Heart right ventricle (tissue), 16 donors: Measurements from ENCODE around the gene ZNF750. TPM values are rescaled to one million over a fixed set of nuclear protein-coding genes. Genes with fewer than 3 reads are reported as not detected.
A peak's percentile ranks its signal among the peaks of the same experiment; 100 is the strongest.

Experiments used
- ATAC-seq, 8 donors: fragments of 200-7000 bp; cut with Tn5 transposase; one replicate each; pipeline ENCODE4 v1.9.1; 2020; ENCODE audit warnings: mild to moderate bottlenecking in 8 of 8, moderate library complexity in 8 of 8, moderate number of reproducible peaks in 1 of 8
- DNase-seq, 2 donors: peaks; one replicate each; pipeline ENCODE4 v3.0.0-alpha.2; 2020
- H3K27ac ChIP-seq, 10 donors: fragments of 200-600 bp; sonication (generic) in 2 of 10; one replicate each; pipeline versions ENCODE4 v1.5.0 to v1.8.0; 2020 to 2022; ENCODE audit warnings: mild to moderate bottlenecking in 3 of 10
- H3K27me3 ChIP-seq, 7 donors: fragments of 200-600 bp; one replicate each; pipeline ENCODE4 v1.8.0; 2021 to 2022; ENCODE audit warnings: mild to moderate bottlenecking in 2 of 7
- H3K36me3 ChIP-seq, 9 donors: fragments of 200-600 bp; sonication (generic) in 1 of 9; one replicate each; pipeline versions ENCODE4 v1.5.0 to v1.8.0; 2020 to 2022; ENCODE audit warnings: mild to moderate bottlenecking in 2 of 9
- H3K4me1 ChIP-seq, 9 donors: fragments of 200-600 bp; sonication (generic) in 1 of 9; one replicate each; pipeline versions ENCODE4 v1.5.0 to v1.8.0; 2020 to 2022; ENCODE audit warnings: mild to moderate bottlenecking in 4 of 9
- H3K4me3 ChIP-seq, 10 donors: fragments of 200-600 bp; sonication (generic) in 2 of 10; one replicate each; pipeline versions ENCODE4 v1.5.0 to v1.8.0; 2020 to 2022; ENCODE audit warnings: mild to moderate bottlenecking in 7 of 10, moderate library complexity in 2 of 10
- H3K9me3 ChIP-seq, 11 donors: fragments of 200-600 bp in 10 of 11; sonication (generic) in 2 of 11; one replicate each; pipeline versions ENCODE4 v1.5.0 to v1.8.0; 2013 to 2022; ENCODE audit warnings: mild to moderate bottlenecking in 2 of 11, control low read depth in 1 of 11, moderate library complexity in 1 of 11
- WGBS, 2 donors: extraction: QIAGEN DNeasy Blood & Tissue Kit; methylation state at CpG; one replicate each; pipeline ENCODE4 v1.1.7; 2013; ENCODE audit warnings: inconsistent platforms in 1 of 2; 5-methylcytosine and 5-hydroxymethylcytosine counted together
- intact Hi-C, 10 donors: fragments of 100-400 bp; cut with DNase I; formaldehyde crosslinking; loops; one replicate each; pipeline versions ENCODE4 v1.11.1 to v1.14.2; 2022
- polyA plus RNA-seq, 2 donors: library from polyadenylated mRNA; stranded (reverse); fragments of 200-250 nt; gene quantifications; one replicate each; pipeline ENCODE4 v1.2.3, GENCODE V29; 2013
- total RNA-seq, 10 donors: library from RNA; stranded (reverse); fragmentation: NEBNext Ultra II Directional in 3 of 10; extraction: Animal tissue kit (Norgen Biotek cat#: 25700) in 3 of 10; gene quantifications; one replicate each; pipeline versions ENCODE4 v1.2.1 to v1.2.4, GENCODE V29; 2021 to 2023
- TF ChIP-seq, protein P1 (sequence below), 9 donors: fragments of 200-600 bp; sonication (generic) in 2 of 9; IDR thresholded peaks; one replicate each; pipeline versions ENCODE4 v1.5.0 to v1.8.0; 2021 to 2022; ENCODE audit warnings: antibody characterized with exemption in 9 of 9, mild to moderate bottlenecking in 5 of 9, moderate library complexity in 1 of 9
- donor health status: Arrhythmogenic right ventricular cardiomyopathy.
- donor health status: ischemic (EF 13 %, LVEDD 7.1; RV severe dilation, severe dysfunction).
- donor health status: healthy with polysubstance abuse.
- donor health status: DM: no; HTN: yes; CAD: no.
- donor health status: DM: no; HTN: no; CAD: no.
- donor health status: ischemic (EF 25% LVEDD 6.9; RV normal size, moderate dysfunction).
- donor health status: ischemic (EF 25% LVEDD 5.7; RV mildly dilated, moderate dysfunction).
- donor health status: healthy.
- donor health status: DM: yes; HTN: yes; CAD: no.
- donor health status: Ischemic cardiomyopathy.
- donor health status: ischemic (EF 35%, LVEDD 5.7; RV mildly dilated, moderate dysfunction).
- donor health status: nonischemic (EF 11% LVEDD 7.7; RV severe dilation, severe dysfunction).
- donor health status: DM: yes; HTN: yes; CAD: no.
- donor health status: PGD.
- donor health status: ischemic (EF 29% LVEDD 5.4; RV normal size, mild dysfunction).
- donor health status: nonischemic (EF 23%, LVEDD 6.1; RV moderate dilation, normal function).

The ZNF750 gene
- total and polyA plus RNA-seq, 12 donors = 0.11 to 0.20 (median 0.15) TPM; not detected in 7

DNA sequence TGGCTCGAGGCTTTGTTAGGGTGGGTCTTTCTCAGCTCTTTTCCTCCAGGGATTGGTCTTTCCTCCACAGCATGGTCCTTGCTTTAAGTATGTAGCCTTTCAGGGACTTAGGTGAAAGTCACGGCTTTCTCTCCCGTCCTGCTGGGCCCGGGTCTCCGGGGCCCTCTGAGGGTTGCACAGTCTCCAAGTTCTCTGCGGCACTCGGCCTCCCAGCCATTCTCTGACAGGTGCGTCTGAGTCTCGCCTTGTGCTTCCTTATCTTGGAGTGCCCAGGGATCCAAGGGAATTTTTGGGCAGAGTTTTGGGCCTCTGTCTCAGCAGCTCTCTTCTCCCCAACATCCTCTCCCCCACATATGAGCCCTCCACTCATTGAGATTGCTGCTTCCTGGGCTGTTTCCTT lies 36.6 kb downstream of the ZNF750 start:
- peak overlapping the region in 1 of 10 donors; percentile 70 for H3K27ac ChIP-seq
- TF ChIP-seq, protein P1, sequence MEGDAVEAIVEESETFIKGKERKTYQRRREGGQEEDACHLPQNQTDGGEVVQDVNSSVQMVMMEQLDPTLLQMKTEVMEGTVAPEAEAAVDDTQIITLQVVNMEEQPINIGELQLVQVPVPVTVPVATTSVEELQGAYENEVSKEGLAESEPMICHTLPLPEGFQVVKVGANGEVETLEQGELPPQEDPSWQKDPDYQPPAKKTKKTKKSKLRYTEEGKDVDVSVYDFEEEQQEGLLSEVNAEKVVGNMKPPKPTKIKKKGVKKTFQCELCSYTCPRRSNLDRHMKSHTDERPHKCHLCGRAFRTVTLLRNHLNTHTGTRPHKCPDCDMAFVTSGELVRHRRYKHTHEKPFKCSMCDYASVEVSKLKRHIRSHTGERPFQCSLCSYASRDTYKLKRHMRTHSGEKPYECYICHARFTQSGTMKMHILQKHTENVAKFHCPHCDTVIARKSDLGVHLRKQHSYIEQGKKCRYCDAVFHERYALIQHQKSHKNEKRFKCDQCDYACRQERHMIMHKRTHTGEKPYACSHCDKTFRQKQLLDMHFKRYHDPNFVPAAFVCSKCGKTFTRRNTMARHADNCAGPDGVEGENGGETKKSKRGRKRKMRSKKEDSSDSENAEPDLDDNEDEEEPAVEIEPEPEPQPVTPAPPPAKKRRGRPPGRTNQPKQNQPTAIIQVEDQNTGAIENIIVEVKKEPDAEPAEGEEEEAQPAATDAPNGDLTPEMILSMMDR (IDR thresholded peaks at IDR 0.05) = no peak
- H3K9me3 ChIP-seq = no peaks in the 10 kb centered on the region
- H3K4me3 ChIP-seq = no peak overlapping the region
- WGBS, 2 donors = 89 to 90% methylated on average over 9 of the region's 9 CpGs
- intact Hi-C loops = no loop called here
- peaks cover 0 to 52% (median 0%) of the 10 kb centered on the region in 9 donors for H3K36me3 ChIP-seq
- peaks cover 13 to 57% (median 34%) of the 10 kb centered on the region in 9 donors for H3K4me1 ChIP-seq
- no peak for DNase-seq
- H3K27me3 ChIP-seq = no peaks in the 10 kb centered on the region
- ATAC-seq = no peak

DNA sequence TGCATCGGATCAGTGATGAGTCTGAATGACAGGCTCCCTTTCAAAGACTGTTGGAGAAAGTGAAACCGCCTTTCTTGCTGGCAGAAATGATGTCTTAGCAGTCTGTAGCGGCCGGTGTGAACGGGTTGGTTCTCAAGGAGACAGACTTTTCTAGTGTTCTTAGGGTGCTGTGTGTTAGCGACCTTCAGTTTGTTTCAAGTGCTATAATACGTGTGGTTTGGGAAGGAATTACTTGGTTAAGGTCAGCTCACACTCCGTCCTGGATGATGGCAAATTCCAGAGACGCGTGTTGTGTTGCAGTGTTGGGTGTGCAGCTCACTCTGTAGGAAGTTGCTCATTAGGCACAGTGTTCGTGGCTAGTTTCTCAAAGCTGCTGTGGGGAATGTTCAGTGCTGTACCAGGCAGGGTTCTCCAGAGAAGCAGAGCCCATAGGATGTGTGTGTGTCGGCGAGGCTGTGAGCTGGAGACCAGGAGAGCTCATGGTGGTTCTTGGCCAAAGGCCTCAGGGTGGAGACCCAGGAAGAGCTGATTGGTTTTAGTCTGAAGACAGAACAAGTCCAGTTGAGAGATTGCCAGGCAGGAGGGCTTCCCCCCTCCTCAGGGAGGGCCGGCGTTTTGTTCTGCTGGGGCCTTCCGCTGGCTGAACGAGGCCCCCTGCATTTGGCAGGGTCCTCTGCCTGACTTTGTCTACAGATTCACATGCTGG lies 37.6 kb downstream of the ZNF750 start:
- Histone ChIP-seq H3K4me3 (peak overlapping the region in 1 of 10 donors; percentile 30), H3K27ac (peak overlapping the region in 2 of 10 donors; percentile 34 to 70), H3K4me1 (peaks cover 13 to 48% (median 27%) of the 10 kb centered on the region in 9 donors), H3K9me3 (no peaks in the 10 kb centered on the region), H3K27me3 (no peaks in the 10 kb centered on the region), H3K36me3 (peaks cover 0 to 50% (median 0%) of the 10 kb centered on the region in 9 donors)
- intact Hi-C loops = no loop called here
- 86 to 88% methylated on average over 17 of the region's 17 CpGs for WGBS, 2 donors
- TF ChIP-seq, protein P1 (IDR thresholded peaks at IDR 0.05) = no peak
- DNase-seq (no peak), ATAC-seq (no peak)

DNA sequence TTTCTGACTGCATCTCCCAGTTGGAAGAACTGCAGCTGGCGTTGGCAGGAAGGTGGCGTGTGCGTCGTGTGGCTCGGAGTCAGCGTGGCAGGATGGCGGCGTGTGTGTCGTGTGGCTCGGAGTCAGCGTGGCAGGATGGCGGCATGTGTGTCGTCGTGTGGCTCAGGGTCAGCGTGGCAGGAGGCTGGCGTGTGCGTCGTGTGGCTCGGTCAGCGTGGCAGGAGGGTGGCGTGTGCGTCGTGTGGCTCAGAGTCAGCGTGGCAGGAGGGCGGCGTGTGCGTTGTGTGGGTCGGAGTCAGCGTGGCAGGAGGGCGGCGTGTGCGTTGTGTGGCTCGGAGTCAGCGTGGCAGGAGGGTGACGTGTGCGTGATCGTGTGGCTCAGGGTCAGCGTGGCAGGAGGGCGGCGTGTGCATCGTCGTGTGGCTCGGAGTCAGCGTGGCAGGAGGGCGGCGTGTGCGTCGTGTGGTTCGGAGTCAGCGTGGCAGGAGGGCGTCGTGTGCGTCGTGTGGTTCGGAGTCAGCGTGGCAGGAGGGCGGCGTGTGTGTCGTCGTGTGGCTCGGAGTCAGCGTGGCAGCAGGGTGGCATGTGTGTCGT lies 38.3 kb downstream of the ZNF750 start:
- WGBS, 2 donors = 96 to 97% methylated on average over 63 of the region's 63 CpGs
- no peaks in the 10 kb centered on the region for H3K9me3 ChIP-seq
- H3K36me3 ChIP-seq = peaks cover 0 to 48% (median 0%) of the 10 kb centered on the region in 9 donors
- TF ChIP-seq, protein P1 (IDR thresholded peaks at IDR 0.05) = no peak
- H3K4me1 ChIP-seq = peaks cover 8 to 40% (median 21%) of the 10 kb centered on the region in 9 donors
- no peak for DNase-seq
- intact Hi-C loops = no loop called here
- H3K4me3 ChIP-seq = no peak overlapping the region
- H3K27ac ChIP-seq = no peak overlapping the region
- H3K27me3 ChIP-seq = no peaks in the 10 kb centered on the region
- ATAC-seq = no peak

DNA sequence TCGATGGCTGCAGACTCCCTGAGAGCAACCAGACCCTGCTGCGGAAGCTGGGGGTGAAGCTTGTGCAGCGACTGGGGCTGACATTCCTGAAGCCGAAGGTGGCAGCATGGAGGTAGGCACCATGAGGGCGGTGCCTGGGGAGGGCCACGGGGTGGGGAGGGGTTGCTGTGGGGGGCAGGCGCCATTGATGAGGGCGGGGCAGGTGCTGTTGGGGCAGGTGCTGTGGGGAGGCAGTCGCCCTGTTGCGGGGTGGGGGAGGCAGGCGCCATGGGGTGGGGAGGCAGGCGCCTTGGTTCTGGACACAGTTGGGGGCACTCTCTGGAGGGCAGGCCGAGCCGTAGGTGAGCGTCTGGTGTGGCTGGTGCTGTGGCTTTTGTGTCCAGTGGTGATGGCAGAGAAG lies 38.9 kb downstream of the ZNF750 start:
- intact Hi-C loops = no loop called here
- H3K36me3 ChIP-seq = peaks cover 0 to 44% (median 0%) of the 10 kb centered on the region in 9 donors
- no peaks in the 10 kb centered on the region for H3K27me3 ChIP-seq
- no peak overlapping the region for H3K27ac ChIP-seq
- no peak for DNase-seq
- no peak for ATAC-seq
- WGBS, 2 donors = 98 to 99% methylated on average over 15 of the region's 15 CpGs
- H3K9me3 ChIP-seq = no peaks in the 10 kb centered on the region
- TF ChIP-seq, protein P1 (IDR thresholded peaks at IDR 0.05) = no peak
- no peak overlapping the region for H3K4me3 ChIP-seq
- peaks cover 8 to 37% (median 18%) of the 10 kb centered on the region in 9 donors for H3K4me1 ChIP-seq
